Activated CD4-positive, alpha-beta T cell treated with anti-CD3 and anti-CD28 coated beads, Interleukin-2, amount 50 U/mL, for 24 hours (primary cell): ENCODE measurements around the gene PAX2.

Experiments
- DNase-seq, 2 donors: peaks; one replicate each; pipeline ENCODE4 v3.0.0-alpha.2; 2020; ENCODE audit warnings: low read depth in 1 of 2, low spot score in 1 of 2

PAX2 gene

GRCh38 chr10:100738055-100738827, 7.1 kb upstream of the PAX2 start:
- DNase-seq = no peak

- DNase-seq = no peak
Observed at GRCh38 chr10:100739517-100740368, 5.6 kb upstream of the PAX2 start.

GRCh38 chr10:100740476-100741377, 4.7 kb upstream of the PAX2 start:
- DNase-seq = no peak

- DNase-seq = no peak
Observed at GRCh38 chr10:100741378-100742075, 3.9 kb upstream of the PAX2 start.

- no peak for DNase-seq
Observed at GRCh38 chr10:100742076-100742771, 3.2 kb upstream of the PAX2 start.

GRCh38 chr10:100742936-100743335, 2.4 kb upstream of the PAX2 start:
- no peak for DNase-seq

GRCh38 chr10:100743626-100744135, 1.7 kb upstream of the PAX2 start:
- peak in 1 of 2 donors; percentile 39 for DNase-seq

- DNase-seq = no peak
Observed at GRCh38 chr10:100744136-100744986, 1.0 kb upstream of the PAX2 start.

- DNase-seq = no peak
Observed at GRCh38 chr10:100745882-100746783, 751 bp downstream of the PAX2 start.

- DNase-seq = no peak
Observed at GRCh38 chr10:100746784-100747455, 1.5 kb downstream of the PAX2 start.

- DNase-seq = no peak
Observed at GRCh38 chr10:100747456-100748230, 2.3 kb downstream of the PAX2 start.

GRCh38 chr10:100748231-100749058, 3.1 kb downstream of the PAX2 start:
- no peak for DNase-seq

- no peak for DNase-seq
Observed at GRCh38 chr10:100749059-100749308, 3.6 kb downstream of the PAX2 start.

- no peak for DNase-seq
Observed at GRCh38 chr10:100749309-100750217, 4.2 kb downstream of the PAX2 start.
